HL-60/S4 treated with retinoic acid at 250 ng/mL for 4 days and 3 days (cell line): ENCODE data around the gene GLCE.
"Not testable (repeated sequence)": the region's sequence is repeated elsewhere in the genome, so short reads cannot be mapped to it uniquely, and the experiment has no call there.

Source experiments
- in situ Hi-C: fragments of 300-500 bp; cut with MboI; formaldehyde crosslinking; loops from 2 replicates; pipeline ENCODE4 v1.7.0; 2022; ENCODE audit warnings: low sequenced_read_pairs

The GLCE gene

DNA sequence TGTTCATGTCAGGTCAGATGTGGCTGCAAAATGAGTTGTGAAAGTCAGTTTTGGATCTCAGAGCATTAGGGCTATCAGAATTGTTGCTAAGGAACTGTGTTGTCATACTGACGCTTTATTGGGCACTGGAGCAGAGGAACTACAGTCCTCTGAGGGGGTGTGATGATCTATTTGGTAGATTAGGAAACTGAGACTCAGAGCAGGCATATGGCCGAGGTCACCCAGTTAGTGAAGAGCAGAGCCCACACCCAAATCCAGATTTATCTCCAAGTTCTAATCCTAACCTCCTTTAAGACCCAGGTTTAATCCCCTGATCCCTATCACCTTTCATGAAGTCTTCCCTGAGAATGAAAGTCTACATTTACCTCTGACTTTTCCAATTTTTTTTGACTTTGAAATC, 25.6 kb upstream of the GLCE start:
- in situ Hi-C loops: no loop called here

DNA sequence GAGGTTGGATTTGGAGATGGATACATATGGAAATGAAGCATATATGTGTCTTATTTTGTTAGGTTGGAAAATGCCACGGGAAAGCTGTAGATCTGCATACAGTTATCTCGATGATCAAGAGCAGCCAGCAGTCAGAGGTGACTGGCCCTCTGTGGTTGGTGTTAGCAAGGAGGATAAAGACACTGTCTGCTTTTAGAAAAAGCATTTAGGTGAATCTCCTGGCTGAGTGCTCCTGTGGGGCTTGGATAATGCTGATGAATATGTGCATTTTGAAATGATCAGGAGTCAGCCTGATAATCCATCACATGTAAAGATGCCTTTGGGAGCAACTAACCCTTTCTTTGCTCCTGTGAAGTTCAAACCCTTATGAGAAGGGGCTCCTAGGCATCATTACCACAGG, 24.9 kb upstream of the GLCE start:
- in situ Hi-C loops: no loop called here

DNA sequence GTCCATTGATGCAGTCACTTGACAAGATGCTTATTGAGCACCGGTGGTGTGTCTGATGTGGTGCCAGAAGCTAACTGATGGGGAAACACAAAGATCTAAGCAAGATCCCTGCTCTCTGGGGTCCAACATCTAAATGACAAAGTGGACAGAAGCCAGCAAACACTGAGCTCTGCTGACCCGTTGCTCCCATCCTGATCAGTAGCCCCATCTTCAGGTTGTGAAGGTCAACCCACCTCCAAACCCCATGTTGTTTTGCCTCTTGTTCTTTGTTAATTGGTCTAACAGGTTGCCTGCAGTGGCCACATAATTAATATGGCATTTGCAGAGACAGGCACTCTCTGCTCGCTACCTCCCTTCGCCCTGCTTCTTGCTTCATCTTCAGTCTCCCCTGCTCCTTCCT, 21.5 kb upstream of the GLCE start:
- in situ Hi-C loops: no loop called here

DNA sequence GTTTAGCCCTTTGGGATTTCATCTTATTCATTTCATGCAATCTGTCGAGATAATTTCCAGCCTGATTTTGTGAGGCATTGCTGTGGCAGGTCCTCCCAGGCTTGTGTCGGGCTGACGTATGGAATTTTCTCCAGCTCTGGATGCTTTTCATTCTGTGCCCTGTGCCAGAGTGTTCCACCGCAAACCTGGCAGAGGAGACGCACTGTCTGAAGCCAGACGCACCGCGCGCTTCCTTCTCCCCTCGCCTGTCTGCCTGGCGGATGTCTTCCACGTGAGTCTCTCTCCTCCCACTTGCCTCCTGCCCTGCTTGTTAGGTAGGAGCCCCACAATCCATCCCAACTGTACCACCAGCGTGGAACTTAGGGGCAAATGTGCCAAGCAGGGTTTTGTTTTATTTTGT, 20.1 kb upstream of the GLCE start:
- in situ Hi-C loops: no loop called here

DNA sequence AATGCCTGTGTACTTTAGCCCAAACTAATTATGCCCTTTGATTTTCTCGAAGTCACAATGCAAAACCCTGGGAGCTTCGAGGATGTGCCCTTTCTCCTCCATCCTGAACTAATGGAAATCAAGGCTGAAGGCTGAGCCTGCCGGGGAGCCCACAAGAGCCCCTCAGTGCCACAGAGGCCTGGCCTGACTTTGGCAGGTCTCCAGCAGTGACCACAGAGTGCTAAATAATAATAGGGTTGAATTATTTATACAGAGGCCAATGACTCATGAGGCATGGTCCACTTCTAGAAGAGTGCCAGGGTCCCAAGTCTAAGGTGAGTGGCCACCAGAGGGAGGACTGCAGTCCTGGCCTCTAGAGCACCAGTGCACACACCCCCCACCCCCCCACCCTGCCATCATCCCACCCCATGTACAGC, 19.1 kb upstream of the GLCE start:
- in situ Hi-C loops: no loop called here

DNA sequence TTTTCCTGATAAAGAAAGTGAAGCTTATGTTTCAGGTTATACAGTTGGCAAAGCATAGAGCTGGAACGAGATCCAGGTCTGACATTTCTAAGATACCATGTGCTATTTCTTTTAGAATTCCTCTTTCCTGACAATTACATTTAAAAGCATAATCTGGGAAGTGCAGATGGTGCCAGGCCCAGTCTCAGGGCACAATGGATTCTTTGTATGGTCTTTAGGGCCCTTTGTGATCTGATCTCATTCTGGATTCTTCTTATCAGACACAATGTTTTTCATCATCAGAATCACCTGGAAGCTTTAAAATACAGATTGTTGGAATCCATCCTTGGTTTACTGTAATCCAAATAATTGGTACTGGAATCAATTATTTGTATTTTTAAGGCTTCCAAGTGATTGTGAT, 18.6 kb upstream of the GLCE start:
- in situ Hi-C loops: no loop called here

DNA sequence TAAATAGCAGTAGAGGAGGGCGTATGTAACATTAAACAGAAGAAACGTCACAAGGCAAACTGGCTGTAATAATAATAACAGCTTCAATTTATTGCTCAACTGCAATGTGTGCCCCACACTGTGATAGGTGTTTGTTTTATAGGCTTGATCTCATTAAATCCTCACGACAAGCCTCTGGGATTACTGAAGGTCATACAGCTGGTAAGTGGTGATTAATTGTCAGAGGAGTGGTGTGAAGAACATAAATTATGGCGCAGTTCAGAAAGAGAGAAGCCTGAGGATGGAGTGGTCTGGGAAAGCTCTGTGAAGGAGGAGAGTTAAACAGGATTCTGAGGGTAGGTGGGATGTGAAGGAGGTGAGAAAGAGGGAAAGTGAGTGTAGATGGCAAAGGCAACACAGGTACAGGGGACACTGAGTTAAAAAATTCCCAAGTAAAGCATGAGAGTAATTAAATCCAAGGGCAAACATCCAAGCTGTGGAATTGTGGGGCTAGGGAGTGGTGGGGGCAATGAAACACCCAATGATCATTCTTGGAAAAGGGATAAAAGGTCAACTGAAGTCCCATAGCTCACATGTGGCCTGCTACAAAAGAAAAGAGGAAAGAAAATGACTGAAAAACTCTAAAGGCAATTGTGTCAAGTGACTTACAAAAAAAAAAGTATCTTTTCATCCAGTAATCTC, 16.5 kb upstream of the GLCE start:
- in situ Hi-C loops: no loop called here

DNA sequence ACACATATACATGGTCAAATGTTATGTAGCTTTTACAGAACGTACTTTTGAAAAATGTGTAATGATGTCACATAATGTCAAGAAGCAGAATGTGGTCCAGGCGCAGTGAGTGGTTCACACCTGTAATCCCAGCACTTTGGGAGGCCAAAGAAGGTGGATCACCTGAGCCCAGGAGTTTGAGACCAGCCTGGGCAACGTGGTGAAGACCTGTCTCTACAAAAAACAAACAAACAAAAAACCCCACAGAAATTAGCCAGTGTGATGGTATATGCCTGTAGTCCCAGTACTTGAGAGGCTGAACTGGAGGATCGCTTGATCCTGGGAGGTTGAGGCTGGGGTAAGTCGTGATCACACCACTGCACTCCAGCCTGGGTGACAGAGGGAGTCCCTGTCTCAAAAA, 15.9 kb upstream of the GLCE start:
- in situ Hi-C loops: no loop called here

DNA sequence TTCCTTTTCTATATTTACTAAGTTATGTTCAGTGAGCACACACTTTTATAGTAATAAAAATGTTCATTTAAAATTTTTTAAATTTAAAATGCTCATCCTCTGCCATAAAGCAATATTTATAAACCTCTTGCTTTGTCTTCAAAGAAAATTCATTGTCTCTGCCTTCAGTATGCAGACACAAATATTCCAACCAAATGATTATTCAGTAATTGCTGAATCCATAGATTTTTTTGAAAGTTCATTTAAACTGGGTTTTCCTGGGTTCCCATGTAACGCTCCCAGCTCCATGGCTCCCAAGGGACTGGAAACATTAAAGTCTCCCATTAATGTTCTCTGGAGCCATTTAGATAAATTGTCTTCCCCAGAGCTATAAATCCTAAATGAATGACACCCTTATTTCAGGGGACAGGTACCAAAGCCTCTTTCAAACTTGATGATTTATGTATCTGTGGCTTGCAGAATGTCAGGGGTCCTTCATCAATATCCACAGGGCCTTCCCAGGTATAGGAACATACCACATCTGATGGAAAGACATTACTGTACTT, 15.2 kb upstream of the GLCE start:
- in situ Hi-C loops: no loop called here

DNA sequence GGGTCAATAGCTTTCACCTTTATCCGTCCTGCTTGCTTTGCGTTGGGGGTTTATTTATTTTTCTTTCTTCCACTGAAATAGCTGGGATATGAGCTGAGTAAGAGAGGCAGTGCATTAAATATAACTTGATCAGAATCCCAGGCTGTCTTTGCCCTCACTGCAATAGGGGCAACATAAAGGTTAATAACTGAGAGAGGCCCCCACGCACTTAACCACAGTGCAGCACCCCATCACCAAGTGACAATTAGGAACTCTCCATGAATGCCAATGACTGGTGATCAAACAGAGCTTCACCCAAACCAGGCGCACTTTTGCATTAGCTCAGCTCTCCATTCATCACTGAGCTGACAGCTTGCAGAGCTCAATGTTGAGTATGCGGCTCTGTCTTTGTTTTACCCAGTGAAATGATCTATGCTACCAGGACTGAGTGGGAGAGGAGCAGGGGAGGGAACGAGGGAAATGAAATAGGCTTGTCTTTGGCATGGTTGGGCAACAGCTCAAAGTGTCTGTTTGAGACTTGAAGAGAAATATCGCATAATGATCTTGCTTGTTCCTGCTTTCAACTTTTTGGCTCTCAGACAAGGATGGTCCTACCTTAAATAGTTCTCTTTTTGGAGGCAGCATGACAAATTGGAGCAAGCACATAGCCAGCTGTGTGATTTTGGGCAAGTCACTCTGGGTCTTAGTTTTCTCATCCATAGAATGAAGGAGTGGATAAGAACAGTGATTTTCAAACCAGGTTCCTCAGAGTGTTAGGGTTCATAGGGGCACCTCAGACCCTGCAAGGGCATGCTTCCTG, 14.5 kb upstream of the GLCE start:
- in situ Hi-C loops: no loop called here

DNA sequence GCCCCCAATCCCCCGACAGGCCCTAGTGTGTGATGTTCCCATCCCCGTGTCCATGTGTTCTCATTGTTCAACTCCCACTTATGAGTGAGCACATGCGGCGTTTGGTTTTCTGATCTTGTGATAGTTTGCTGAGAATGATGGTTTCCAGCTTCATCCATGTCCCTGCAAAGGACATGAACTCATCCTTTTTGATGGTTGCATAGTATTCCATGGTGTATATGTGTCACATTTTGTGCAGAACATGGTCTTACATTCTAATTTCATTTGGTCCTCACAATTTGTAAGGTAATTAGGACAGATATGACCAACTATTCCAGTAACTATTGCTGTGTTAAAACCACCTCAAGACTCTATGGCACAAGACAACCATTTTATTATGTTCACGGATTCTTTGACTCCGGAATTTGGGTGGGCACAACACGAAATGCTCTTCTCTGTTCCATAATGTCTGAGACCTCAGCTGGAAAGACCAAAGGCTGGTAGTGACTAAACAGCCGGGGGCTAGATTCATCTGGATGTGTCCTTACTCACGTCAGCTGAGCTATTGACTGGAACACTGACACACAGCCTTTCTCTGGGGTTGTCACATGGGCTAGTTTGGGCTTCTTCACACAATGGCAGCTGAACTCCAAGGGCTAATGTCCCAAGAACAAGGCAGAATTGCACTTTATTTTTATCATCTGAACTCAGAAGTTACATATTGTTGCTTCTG, 13.6 kb upstream of the GLCE start:
- in situ Hi-C loops: no loop called here

DNA sequence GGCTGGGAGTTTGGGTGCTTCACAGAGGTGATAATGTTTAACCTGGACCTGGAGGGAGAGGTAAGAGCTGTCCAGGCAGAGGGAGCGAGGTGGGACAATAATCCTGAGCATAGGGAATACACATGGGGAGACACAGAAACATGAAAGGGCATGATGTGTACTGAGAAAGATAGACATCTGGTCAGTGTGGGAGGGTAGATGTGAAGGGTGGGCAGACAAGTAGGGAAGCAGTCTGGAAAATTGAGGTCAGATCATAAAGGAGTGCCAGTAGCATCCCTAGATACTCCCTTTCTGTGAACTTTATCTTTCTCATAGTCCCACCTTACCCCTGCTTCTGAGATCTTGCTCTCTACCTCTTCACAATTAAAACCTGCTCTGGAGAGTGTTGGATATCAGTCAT, 12.0 kb upstream of the GLCE start:
- in situ Hi-C loops: no loop called here

DNA sequence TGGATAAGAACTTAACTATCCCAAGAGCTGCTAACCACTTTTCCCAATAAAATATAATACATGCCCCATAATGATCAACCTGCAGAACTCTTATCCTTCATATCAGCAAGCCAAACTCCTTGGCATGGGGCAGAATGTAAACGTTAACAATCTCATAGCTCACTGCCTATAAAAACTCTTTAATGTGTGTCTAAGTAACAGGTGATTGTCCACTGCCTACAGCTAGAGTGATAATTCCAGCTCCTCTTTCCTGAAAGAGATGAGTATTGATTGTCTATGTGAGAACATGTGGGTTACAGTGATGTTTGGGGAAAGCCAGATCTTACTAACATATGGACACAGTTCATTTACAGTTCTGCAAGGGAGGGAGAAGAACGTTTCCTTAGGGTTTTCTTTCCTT, 11.3 kb upstream of the GLCE start:
- in situ Hi-C loops: no loop called here

DNA sequence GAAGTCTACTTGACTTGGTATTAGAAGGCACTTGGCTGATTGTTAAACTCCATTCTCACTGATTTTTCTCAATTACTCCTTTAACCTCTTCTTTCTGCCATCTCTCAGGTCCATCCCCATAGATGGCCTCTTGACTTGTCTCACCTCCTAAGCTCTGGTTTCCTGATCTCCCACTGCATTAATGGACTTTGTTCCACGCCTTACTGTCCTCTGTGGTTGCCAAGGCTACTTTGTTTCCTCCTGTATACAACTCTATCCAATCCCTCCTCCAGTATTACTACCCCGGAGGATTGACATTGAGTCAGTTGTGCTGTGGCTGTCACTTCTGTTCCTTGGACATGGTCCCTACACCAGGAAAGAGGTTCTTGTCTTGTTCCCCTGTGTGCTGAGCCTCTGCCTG, 10.6 kb upstream of the GLCE start:
- in situ Hi-C loops: no loop called here

DNA sequence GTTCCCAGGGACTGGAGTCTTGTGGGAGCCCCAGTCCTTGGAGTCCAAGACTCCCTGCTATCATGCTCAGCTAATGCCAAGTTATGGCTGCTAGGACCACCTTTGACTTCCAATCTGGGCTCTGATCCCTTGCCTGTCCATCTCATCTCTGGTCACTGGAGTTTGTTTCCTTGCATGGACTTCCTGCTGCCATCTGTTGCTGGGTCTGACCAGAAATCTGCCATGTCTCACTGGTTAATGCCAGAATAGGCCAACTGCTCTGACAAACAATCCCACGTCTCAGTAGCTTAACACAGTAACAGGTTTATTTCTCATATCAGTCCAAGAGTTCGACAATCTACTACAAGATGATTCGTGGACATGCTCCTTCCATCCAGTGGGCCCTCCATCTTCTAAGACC, 10.1 kb upstream of the GLCE start:
- in situ Hi-C loops: no loop called here

DNA sequence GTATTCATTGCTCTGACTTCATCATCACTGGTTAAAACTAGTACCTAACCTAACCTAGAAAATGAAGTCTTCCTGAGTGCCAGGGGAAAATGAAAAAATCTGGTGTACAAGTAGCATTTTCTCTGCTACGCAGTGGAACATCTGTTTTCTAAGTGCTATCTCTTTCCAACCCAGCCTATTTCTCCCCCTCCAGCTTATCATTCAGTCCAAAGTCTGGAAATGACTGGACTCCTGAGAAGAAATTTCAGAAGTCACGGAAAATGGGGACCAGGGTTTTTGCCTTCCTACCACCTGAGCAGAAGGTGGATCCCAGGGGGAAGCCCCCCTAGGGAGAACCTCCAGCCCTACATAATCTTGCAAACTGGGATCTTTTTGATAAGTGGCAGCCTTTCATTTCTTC, 9.6 kb upstream of the GLCE start:
- in situ Hi-C loops: no loop called here

DNA sequence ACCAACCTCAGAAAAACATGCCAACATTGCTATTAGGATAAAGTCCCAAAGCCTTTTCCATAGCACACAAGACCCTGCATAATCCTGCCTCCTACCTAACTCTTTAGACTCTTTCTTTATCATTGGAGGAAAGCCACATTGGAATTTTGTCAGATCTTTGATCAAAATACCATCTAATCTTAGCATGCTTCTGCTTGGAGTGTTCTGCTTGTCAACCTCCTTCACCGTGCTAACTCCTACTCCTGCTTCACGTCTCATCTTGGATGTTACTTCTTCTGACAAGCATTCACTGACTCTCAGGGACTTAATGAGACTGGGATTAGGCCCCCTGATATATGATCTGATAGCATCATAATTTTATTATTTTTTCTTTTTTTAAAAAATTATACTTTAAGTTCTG, 7.4 kb upstream of the GLCE start:
- in situ Hi-C loops: no loop called here

DNA sequence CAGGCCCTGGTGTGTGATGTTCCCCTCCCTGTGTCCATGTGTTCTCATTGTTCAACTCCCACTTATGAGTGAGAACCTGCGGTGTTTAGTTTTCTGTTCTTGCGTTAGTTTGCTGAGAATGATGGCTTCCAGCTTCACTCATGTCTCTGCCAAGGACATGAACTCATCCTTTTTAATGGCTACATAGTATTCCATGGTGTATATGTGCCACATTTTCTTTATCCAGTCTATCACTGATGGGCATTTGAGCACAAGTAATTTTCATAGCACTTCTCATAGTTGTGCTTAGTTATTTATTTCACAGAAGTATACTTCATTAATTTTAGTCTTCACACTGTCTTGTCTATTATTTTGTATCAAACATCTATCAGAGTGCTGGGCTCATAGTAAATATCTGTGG, 6.8 kb upstream of the GLCE start:
- in situ Hi-C loops: not testable (repeated sequence)

DNA sequence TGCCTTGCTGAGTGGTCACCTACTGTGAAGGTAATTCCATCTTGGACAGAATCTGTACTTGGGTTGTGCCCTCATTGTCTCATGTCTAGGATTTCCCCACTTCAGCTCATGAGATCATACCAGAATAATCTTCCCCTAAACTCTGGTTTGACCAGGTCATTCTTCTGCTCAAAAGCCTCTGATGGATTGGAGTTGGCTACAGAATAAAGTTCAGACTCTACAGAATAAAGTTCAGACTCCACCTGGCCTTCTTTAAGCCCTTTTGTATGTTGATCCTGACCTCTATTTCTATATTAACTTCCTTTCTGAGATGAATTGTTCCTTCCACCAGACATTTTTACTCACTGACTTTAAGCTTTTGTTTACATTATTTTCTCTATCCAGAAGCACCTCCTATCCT, 6.4 kb upstream of the GLCE start:
- in situ Hi-C loops: no loop called here

DNA sequence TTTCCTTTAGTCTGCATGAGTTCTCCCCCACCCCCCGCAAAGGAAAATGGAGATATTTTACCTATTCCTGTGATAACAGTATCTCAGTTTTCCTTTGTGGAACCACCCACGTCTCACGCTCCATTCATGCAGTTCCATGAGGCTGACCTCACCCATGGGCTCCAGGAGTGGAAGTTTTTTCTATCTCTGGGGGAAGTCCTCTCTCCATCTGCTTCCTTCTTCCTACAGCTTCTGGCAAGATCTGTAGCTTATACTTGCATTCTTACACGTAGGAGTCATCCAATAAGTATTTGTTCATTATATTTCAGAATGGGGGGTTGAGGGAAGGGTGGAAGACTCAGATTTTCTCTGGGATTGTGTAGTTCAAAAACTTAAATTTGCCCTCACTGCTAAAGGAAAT, 5.8 kb upstream of the GLCE start:
- in situ Hi-C loops: no loop called here

DNA sequence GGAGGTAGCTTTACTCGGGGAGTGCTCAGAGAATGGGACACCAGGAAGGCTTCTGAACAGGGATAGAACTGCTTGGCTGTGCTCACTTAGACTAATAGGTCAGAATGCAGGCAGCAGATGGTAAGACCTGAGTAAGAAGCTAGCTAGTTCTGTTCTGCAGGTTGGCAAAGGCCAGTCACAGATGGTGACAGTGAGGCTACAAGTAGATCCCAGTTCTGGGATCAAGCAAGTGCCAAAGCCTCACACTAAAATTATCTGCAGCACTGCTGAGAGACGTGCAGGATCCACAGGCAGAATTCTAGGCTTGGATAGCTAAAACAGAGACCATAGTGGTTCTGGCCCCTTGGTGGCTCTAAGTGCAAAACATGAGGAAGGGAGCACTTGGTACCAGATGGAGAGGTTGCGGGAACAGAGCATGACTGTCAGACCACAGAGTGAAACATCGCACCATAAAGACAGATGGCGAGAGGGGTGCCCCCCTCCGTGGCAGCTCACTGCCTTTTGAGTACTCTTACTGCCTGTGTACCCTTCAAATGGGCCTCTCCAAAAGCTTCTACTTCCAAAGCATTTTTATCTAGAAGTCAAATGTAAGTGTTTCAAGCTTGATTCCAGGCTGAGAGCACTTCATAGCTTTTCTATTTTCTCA, 3.6 kb upstream of the GLCE start:
- in situ Hi-C loops: no loop called here
